GM20431 (cell line): ENCODE data around the gene CFAP68.
"Not testable (repeated sequence)": the region's sequence is repeated elsewhere in the genome, so short reads cannot be mapped to it uniquely, and the experiment has no call there.

ENCODE experiments used
- in situ Hi-C: fragments of 300-500 bp; cut with MseI, MboI; formaldehyde crosslinking; loops from one replicate; pipeline ENCODE4 v1.15.0; 2020; ENCODE audit warnings: low sequenced_read_pairs; ENCODE audit not compliant: unreplicated experiment

The CFAP68 gene

GRCh38 chr11:111913997-111914396 lies 34.7 kb downstream of the CFAP68 start:
- in situ Hi-C loops: no loop called here

GRCh38 chr11:111916768-111917167 lies 37.4 kb downstream of the CFAP68 start:
- in situ Hi-C loops: no loop called here

- in situ Hi-C loops: no loop called here
These were observed 38.0 kb downstream of the CFAP68 start for GRCh38 chr11:111917312-111917711.

DNA sequence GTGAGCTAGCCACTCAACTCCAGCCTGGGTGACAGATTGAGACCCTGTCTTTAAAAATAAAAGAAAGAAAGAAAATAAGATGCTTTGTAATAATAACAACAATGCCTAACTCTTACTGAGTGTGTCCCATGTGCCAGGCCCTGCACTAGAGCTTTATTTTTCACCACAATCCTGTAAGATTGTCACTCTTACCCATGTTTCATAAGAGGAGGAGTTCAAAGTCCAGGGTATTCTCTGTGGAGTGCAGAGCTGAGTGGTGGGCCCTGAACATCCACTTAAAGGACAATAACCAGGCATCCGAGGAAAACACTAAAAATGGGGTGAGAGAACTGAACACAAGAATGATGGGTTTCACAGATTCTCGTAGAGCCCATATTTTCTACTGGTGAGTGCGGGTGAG lies 38.4 kb downstream of the CFAP68 start:
- in situ Hi-C loops: no loop called here

DNA sequence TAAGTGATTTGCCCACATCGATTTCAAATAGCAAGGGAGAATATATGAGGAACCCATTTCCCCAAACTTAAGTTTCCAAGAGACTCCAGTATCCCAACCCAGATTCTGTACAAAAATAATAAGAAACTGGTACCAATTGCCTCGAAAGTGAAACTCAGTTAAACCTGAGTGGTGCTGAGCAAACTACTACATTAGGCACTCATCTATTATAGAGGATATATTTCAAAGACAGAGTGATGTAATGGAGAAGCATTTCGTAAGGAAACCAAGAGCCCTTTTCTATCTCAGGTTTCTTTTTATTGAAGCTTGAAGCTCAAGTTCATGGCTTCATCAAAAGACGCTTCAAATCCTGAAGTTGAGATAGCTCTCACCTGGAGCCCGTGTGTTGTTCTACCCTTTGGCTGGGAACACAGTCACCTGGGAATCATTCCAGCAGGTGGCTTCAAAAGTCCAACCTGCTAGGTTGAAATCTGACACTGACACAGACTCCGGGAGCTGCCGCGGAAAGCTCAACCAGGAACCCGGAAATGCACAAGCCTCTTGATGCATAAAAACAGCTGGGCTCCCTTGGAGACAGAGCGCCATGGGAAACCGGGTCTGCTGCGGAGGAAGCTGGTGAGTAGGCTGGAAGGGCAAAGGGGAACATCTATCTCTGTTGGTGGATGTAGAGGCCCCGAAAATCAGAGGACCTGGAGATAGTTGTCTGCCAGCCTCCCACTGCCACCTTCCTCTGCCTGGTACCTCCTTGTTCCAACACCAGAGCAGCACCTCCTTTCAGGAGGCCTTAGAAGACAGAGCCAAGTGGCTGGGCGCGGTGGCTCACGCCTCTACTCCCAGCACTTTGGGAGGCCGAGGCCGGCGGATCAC lies 39.3 kb downstream of the CFAP68 start, which contains the start of gene C11orf52:
Gene C11orf52, plus strand, starts transcription at position 524 of the 867 bp plus-strand sequence. Its CDS starts 60 bp downstream, at position 584.
- in situ Hi-C loops: no loop called here

GRCh38 chr11:111920908-111921307 lies 41.6 kb downstream of the CFAP68 start:
- in situ Hi-C loops: no loop called here

DNA sequence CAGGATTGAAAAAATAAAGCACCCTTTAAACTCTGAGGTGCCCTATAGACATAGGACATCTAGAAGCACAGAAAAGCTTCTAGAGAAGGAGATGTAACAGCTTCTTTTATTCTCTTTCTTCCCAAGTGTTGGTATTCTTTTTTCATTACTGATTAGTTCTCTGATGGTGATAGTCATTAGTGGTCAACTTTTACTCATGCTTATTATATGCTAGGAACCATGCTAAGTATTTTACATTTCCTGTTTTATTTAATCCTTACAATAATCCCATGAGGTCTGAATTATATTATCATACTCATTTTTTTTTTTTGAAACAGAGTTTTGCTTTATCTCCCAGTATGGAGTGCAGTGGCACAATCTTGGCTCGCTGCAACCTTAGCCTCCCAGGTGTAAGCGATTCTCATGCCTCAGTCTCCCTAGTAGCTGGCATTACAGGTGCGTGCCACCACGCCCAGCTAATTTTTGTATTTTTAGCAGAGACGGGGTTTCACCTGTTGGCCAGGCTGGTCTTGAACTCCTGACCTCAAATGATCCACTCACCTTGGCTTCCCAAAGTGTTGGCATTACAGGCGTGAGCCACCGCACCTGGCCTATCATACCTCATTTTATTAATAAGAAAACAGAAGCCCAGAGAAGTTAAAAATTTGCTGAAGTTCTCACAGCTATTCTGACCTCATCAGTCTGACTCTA lies 42.3 kb downstream of the CFAP68 start:
- in situ Hi-C loops: no loop called here

GRCh38 chr11:111922803-111923202 lies 43.5 kb downstream of the CFAP68 start:
- in situ Hi-C loops: no loop called here

GRCh38 chr11:111923351-111923788 lies 44.0 kb downstream of the CFAP68 start:
- in situ Hi-C loops: no loop called here

DNA sequence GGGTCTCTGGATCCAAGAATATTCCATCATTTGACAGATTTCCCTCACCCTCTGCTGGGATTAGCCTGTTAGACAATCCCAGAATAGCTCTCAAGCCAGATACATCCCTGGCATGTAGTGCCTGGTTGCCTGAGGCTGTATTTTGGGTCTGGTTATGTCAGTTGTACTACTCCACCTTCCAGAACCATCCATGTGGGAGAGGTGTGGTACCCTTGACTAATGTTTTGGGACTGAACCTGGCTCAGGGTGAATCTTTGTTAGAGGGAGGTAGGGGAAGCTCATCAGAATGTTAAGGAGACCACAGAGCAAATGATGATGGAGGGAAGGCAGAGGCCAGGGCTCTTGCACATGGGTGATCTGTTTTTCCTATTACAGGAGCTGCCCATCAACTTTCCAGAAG lies 44.6 kb downstream of the CFAP68 start:
- in situ Hi-C loops: no loop called here

GRCh38 chr11:111925953-111926352 lies 46.6 kb downstream of the CFAP68 start:
- in situ Hi-C loops: no loop called here

- in situ Hi-C loops: no loop called here
These were observed 47.4 kb downstream of the CFAP68 start for GRCh38 chr11:111926505-111927391.

DNA sequence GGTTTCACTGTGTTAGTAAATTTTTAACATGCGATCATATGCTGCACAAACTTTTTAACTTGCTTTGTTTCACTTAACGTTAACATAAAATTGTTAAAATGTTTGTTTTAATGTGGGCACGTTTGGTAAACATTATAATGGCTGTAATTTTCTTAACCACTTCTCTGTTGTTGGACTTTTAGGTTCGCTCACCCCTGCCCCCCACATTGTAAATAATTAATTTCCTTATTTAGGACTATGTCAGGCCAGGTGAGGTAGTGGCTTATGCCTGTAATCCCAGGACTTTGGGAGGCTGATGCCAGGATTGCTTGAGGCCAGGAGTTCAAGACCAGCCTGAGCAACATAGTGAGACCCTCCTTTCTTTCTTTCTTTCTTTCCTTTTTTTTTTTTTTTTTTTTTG lies 51.1 kb downstream of the CFAP68 start:
- in situ Hi-C loops: no loop called here

- in situ Hi-C loops: no loop called here
These were observed 53.2 kb downstream of the CFAP68 start for GRCh38 chr11:111932611-111932950.

DNA sequence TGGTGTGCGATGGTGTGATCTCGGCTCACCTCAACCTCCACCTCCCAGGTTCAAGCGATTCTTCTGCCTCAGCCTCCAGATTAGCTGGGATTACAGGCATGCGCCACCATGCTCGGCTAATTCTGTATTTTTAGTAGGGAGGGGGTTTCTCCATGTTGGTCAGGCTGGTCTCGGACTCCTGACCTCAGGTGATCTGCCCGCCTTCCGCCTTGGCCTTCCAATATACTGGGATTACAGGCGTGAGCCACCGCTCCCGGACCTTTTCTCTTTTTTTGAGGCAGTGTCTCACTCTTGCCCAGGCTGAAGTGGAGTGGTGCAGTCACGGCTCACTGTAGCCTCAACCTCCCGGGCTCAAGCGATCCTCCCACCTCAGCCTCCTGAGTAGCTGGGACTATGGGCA lies 53.8 kb downstream of the CFAP68 start:
- in situ Hi-C loops: not testable (repeated sequence)

- in situ Hi-C loops: no loop called here
These were observed 54.5 kb downstream of the CFAP68 start for GRCh38 chr11:111933872-111934271.

GRCh38 chr11:111934306-111934705 lies 55.0 kb downstream of the CFAP68 start:
- in situ Hi-C loops: no loop called here
